ENCODE data around the gene CHMP1A.
"Not testable (repeated sequence)": the region's sequence is repeated elsewhere in the genome, so short reads cannot be mapped to it uniquely, and the experiment has no call there.

Gene CHMP1A

DNA sequence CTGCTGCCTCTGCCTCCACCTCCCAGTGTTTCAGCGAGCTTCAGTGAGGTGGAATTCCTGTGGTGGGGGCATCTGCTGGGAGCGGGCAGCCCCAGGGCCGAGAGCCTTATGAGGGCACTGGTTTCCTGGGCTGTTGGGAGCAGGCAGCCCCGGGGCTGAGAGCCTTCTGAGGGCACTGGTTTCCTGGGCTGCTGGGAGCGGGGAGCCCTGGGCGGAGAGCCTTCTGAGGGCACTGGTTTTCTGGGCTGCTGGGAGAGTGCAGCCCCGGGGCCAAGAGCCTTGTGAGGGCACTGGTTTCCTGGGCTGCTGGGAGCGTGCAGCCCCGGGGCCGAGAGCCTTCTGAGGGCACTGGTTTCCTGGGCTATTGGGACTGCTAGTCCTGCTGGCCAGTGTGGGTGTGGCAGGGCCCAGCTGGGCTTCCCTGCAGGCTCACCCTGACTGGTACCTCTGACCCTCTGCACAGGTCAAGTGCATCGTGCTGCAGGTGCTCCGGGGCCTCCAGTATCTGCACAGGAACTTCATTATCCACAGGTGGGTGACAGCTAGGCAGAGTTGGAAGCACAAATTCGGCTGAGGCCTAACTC, 34.6 kb upstream of the CHMP1A start:
- DNase-seq (ENCODE audit: low read depth): no peak

DNA sequence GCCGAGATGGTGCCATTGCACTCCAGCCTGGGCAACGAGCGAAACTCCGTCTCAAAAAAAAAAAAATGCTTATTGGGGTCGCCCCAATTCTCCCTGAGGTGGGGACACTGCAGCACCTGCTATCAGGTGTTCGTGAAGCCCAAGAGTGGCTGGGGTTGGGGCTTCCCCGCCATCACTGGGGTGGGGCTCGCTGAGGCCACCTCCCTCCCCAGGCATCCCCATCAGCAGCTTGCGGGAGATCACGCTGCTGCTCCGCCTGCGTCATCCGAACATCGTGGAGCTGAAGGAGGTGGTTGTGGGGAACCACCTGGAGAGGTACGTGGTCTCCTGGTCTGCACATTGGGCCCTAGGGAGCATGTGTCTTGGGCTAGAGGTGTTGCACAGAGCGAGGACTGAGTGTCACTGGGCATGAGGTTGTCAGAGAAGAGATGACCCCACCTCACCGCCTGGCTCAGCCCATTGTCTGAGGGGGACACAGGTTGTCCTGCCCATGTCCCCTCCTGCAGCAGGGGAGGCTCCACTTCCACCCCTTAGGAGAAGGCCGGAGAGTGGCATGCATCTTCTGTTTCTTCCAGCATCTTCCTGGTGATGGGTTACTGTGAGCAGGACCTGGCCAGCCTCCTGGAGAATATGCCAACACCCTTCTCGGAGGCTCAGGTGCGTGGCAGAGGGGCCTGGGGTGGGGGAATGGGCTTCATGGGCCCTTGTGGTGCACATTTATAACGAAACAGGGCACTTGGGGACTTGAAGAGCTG, 33.9 kb upstream of the CHMP1A start:
- no peak for DNase-seq (ENCODE audit: low read depth)

DNA sequence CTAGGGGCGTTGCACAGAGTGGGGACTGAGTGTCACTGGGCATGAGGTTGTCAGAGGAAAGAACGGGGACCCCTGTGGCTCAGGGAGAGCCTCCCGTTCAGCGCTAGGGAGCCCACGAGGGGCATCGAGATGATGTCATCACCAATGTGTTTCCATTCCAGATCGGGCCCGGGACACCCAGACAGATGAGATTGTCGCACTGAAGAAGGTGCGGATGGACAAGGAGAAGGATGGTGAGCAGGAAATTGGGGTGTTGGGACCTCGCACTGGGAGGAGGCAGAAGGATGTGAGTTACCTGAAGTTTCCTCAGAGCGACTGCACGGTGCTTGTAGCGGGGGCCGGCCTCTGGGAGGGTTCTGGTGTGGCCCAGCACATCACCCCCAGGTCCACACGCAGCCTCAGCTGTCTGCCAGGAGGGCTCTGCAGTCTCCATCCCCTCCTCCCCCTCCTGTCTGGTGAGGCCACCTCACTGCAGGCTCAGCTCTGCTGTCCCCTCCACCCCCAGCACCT, 32.9 kb upstream of the CHMP1A start:
- DNase-seq (ENCODE audit: low read depth): no peak

DNA sequence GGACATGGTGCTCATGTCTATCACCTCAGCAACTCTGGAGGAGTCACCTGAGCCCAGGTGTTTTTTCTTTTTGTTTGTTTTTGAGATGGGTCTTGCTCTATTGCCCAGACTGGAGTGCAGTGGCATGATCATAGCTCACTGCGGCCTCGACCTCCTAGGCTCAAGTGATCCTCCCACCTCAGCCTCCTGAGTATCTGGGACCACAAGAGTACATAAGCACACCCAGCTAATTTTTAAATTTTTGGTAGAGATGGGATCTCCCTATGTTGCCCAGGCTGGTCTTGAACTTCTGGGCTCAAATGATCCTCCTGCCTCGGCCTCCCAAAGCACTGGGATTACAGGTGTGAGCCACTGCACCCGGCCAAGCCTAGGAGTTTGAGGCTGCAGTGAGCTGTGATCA, 32.1 kb upstream of the CHMP1A start:
- not testable (repeated sequence) for DNase-seq (ENCODE audit: low read depth)

DNA sequence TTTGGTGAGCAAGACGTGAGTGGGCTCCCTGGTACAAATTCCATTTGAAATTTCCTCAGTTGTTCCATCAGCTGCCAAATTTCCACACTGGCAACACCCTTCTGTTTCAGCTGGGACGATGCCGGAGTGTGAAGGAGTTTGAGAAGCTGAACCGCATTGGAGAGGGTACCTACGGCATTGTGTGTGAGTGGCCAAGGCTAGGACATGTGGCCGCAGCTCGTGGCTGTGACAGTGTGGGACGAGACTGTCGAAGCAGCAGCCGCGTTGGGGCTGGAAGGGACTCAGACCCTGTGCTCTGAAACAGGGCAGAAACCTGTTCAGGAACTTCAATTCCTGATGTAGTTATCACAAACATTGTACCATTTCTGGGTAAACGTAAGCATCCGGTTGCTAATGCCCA, 31.6 kb upstream of the CHMP1A start:
- no peak for DNase-seq (ENCODE audit: low read depth)

DNA sequence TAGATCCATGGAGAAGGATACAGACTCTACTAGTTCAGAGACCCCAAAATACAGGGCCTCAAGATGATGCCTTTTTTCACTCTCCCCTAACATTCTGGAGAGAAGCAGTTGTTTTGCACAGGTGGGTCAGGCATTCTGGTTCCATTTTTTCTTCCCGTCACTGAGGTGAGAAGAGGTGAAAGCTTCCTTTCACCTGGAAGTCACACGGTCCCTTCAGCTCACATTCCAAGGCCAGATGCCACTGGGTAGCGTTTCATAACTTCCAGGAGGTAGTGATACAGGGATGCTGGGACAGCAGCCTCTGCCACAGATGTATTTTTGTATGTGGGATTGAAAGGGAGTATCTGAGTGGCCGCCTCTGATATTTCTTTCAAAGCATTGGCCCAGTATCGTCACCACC, 30.9 kb upstream of the CHMP1A start:
- DNase-seq (ENCODE audit: low read depth): no peak

DNA sequence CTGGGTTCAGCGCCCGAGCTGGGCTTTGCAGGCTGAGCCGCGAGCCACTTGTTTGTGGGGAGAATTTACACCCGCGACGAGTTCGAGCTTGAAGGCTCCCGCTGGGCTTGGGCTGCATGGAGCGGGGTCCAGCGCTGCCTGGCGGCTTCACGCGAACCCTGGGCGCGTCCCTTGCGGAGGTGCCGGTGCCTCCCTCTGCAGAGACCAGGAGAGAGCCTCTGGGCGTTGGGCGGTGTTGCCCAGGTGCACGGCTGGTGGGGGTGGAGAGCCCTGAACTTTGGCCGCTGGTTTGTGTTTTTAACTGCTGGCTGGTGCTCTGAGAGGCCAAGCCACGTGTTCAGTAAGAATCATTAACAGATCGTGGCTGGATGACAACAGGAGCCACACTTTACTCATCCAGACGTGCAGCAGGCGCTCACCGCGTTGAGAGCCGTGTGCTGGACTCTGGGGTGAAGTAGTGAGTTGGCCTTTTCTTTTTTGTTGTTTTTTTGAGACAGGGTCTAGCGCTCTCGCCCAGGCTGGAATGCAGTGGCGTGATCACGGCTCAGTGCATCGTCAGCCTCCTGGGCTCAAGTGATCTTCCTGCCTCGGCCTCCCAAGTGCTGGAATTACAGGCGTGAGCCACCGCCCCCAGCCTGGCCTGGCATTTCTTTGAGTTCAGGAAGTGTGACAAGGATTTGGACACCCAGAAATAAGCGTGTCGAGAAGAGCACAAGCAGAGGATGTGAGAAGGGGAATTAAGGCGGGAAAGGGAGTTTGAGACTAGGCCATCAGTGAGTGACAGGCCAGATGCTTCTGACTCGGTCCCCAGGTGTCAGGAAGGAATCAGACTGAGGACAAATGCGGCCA, 29.8 kb upstream of the CHMP1A start:
- DNase-seq (ENCODE audit: low read depth): no peak

DNA sequence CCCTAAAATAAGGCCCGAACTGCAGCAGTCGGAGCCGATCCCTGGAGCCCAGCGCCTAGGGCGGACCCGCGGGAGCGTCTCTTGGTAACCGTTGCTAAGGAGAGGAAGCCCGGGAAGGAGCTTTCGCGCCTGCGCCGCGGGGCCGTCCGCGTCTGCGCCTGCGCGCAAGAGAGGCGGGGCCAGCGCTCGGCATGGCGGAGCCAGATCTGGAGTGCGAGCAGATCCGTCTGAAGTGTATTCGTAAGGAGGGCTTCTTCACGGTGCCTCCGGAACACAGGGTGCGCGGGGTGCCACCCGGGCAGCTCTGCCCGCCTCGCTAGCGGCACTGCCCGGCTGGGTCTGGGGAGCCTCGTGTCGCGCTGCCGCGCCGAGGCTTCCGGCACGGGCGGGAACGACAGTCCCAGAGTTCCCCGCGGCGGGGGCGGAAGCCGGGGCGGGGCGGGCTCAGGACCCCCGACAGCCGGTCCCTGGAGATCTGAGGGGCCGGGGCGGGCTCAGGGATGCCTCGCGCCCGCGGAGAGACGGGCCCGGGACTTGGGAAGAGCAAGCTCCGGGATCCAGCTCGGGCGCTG, 29.1 kb upstream of the CHMP1A start, which contains the start of gene CDK10:
CDK10 (plus strand) TSS at position 170 of the 572 bp plus-strand sequence; CDS start at position 192, 22 bp downstream.
- peak; percentile 95 for DNase-seq (ENCODE audit: low read depth)

DNA sequence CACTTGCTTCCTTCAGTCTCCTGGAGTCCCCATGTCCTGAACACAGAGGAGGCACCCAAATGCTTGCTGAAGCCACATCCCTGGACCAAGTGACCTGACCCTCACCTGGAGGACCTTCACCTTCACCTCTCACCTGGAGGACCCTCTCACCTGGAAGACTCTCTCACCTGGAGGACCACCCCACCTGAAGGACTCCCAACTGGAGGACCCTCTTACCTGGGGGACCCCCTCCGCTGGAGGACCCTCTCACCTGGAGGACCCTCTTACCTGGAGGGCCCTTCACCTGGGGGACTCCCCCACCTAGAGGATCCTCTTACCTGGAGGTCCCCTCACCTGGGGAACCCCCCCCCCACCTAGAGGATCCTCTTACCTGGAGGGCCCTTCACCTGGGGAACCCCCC, 28.4 kb upstream of the CHMP1A start:
- no peak for DNase-seq (ENCODE audit: low read depth)

DNA sequence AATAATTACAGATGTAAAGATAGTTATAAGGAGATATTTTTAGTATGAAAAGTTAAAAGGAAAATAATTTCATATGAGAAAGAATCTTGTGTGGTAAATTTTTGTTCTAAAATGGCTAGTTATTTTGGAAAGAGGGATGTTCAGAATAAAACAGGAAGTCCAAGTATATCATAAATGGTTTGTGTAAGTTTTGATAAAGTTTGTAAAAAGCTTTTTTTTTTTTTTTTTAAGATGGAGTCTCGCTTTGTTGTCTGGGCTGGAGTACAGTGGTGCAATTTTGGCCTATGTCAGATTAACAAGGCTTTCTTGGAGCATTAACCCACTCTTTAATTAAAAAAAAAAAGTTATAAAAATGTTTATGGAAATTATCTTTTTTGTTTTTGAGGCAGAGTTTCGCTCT, 20.8 kb upstream of the CHMP1A start:
- DNase-seq (ENCODE audit: low read depth): no peak

DNA sequence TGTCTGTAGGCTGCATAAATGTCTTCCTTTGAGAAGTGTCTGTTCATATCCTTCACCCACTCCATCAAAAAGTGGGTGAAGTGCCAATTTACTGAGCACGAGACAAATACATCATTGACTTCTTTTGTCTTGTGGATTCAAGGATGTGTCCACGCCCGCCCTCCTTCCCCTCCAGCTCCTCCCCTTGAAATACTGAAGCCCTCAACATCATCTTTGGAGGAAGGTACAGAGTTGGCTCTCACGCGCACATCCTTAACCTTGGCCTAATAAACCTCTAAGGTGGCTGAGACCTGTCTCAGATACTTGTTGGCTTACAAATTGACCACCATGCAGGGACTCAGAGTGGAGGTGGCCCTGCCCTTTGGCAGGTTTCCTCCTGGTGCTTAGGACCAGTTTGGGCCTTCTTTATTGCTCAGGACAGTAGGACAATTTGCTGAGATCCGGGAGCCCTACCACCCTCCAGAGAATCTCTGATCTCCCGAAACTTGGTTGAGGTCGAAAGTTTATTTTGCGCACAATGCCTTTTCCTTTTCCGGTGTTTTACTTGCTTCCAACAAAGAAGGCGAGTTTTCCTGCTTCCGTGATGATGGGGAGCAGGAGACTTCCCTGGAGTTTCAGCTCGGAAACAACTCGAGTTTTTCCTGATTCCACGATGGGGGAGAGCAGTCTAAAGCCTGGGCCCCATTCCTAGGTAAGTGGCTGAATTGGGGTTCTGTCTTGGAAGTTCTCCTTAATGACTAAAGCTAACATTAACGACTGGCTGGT, 14.9 kb upstream of the CHMP1A start:
- DNase-seq (ENCODE audit: low read depth): no peak

DNA sequence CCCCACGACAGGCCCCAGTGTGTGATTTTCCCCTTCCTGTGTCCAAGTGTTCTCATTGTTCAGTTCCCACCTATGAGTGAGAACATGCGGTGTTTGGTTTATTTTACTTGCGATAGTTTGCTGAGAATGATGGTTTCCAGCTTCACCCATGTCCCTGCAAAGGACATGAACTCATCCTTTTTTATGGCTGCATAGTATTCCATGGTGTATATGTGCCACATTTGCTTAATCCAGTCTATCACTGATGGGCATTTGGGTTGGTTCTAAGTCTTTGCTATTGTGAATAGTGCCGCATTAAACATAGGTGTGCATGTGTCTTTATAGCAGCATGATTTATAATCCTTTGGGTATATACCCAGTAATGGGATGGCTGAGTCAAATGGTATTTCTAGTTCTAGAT, 14.1 kb upstream of the CHMP1A start:
- not testable (repeated sequence) for DNase-seq (ENCODE audit: low read depth)

DNA sequence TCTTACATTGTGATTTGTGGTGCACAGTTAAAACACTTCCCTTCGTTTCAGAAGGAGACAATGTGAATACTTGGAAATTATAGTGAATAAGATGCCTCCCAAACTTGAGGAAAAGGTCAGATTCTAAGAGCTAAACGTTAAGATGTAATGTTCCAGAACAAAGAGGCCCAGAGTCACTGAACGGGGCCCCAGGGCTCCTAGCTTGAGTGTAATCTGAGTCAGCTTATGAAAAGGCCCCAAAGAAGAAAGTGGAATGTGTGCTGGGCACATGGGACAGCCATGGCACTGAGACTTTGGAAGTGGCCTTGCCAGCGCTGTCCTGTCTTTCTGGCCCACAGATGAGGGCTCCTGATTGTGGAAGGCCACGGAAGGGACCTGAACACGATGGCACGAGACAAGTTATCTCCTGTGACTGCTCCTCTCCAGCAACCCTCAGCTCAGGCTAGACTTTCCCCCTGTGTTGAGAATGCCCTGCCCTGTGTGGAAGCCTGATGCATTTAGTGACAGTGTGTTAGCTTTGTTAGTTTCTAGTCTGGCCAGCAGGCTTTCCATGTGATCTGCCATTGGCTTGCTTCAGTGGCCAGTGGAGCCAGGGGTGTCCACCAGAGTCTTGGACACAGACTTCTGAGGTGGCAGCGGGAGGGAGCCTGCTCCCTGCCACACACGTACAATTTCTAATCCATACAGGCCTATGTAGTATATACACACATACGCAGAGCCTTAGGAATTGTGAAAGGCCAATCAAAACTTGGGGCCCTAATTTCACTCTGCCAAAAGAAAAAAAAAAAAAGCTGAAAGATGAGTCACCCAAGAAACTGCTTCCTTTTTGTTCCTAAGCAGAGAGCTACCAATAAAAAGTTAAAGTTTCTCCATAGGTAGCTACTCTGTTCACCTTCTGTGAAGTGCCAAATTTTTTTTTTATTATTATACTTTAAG, 13.3 kb upstream of the CHMP1A start:
- no peak for DNase-seq (ENCODE audit: low read depth)

DNA sequence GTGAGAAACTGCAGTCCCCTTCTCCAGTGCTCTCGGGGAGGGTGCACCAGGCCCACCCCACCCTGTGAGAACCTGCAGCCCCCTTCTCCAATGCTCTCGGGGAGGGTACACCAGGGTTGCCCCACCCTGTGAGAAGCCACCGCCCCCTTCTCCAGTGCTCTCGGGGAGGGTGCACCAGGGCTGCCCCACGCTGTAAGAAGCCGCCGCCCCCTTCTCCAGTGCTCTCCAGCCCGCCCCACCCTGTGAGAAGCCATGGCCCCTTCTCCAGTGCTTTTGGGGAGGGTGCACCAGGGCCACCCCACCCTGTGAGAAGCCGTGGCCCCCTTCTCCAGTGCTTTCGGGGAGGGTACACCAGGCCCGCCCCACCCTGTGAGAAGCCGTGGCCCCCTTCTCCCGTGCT, 12.2 kb upstream of the CHMP1A start:
- DNase-seq (ENCODE audit: low read depth): no peak

DNA sequence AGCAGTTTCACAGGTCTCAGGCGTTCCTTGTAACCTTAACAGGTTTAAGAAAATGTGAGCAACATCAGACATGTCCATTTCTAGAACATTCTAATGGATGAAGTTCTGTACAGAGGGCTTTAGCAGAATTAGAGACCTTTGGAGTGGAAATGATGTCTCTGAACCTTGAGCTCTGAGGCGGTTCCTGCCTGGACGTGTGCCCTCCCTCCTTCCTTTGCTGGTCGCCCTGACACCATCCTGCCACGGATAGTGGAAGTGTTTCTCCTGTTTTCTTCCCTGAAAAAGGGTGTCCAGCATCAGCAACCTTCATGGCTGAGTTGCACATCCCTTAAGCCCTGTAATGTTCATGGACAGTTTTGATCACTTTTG, 11.3 kb upstream of the CHMP1A start:
- DNase-seq (ENCODE audit: low read depth): no peak

DNA sequence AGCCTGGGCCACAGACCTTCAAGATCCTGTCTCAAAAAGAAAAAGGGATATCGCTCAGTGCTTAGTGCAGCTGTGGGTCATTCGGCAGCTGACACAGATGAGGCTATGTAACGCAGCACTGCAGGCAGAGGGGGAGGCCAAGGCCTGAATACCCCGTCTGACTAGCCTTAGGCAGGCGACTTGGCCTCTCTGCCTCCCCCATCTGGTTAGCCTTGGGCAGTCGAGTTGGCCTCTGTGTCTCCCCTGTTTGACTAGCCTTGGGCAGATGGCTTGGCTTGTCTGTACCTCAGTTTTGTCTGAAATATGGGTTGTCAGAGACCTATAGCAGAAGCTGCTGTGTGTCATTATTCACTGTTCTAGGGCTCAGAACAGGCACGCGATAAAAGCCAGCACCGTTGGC, 10.1 kb upstream of the CHMP1A start:
- no peak for DNase-seq (ENCODE audit: low read depth)

DNA sequence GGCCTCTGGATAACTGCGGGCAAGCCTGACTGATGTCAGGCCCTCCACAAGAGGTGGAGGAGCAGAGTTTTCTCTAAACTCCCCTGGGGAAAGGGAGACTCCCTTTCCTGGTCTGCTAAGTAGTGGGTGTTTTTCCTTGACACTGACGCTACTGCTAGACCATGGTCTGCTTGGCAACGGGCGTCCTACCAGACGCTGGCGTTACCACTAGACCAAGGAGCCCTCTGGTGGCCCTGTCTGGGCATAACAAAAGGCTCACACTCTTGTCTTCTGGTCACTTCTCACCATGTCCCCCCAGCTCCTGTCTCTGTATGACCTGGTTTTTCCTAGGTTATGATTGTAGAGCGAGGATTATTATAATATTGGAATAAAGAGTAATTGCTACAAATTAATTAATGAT, 9.5 kb upstream of the CHMP1A start:
- not testable (repeated sequence) for DNase-seq (ENCODE audit: low read depth)

DNA sequence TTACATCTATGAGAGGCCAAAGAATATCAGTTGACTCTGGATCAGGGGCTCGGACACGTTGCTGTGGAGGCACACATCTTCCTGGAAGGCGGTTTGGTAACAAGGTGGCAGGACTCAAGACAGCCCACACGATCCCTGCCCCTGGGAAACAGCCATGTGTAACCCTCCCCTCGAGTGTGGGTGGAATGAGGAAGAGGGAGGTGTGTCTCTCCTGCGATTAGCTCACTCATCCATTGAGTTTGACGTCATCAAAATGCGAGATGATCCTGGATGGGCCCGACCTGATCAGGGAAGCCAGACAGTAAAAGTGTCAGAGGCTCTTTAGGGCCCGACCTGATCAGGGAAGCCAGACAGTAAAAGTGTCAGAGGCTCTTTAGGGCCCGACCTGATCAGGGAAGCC, 6.7 kb upstream of the CHMP1A start:
- DNase-seq (ENCODE audit: low read depth): not testable (repeated sequence)

DNA sequence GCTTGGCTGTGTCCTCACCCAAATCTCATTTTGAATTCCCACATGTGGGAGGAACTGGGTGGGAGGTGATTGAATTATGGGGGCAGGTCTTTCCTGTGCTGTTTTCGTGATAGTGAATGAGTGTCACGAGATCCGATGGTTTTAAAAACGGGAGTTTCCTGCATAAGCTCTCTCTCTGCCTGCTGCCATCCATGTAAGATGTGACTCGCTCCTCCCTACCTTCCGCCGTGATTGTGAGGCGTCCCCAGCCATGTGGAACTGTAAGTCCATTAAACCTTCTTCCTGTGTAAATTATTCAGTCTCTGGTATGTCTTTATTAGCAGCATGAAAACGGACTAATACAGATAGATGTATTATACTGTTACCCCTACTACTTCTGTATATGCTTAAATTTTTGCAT, 3.7 kb upstream of the CHMP1A start:
- no peak for DNase-seq (ENCODE audit: low read depth)

DNA sequence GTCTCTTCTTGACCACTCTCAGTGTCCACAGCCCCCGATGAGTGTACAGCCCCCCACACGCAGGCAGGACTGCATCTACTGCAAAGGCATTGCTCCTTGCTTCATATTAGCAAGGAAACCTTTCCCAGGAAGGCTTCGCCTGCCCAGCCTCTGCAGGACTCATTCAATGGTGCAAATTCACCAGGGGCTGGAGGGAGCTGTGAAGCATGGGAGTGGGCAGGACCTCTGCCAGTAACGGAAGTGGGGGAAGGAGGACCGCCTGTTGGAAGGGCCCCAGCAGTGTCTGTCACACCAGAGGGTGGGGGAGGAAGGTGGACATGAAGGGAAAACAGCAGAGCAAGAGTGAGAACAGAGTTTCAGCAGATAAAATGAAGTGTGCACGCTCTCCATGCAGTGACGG, 2.6 kb upstream of the CHMP1A start:
- DNase-seq (ENCODE audit: low read depth): no peak
